ENCODE measurements around the gene CEP164. TPM values are rescaled to one million over a fixed set of nuclear protein-coding genes. Genes with fewer than 3 reads are reported as not detected.
A peak's percentile ranks its signal among the peaks of the same experiment; 100 is the strongest.

The CEP164 gene
- total RNA-seq, 1 donor from 2014 or later = 24.1 TPM

- no peak for DNase-seq (ENCODE audit: low read depth)
These were observed 93.4 kb downstream of the CEP164 start for GRCh38 chr11:117421041-117421440.

GRCh38 chr11:117421476-117421875, 93.8 kb downstream of the CEP164 start:
- DNase-seq (ENCODE audit: low read depth) = no peak

GRCh38 chr11:117423046-117423575, 95.5 kb downstream of the CEP164 start:
- no peak for DNase-seq (ENCODE audit: low read depth)

GRCh38 chr11:117424781-117425180, 97.1 kb downstream of the CEP164 start:
- DNase-seq (ENCODE audit: low read depth) = no peak

- DNase-seq (ENCODE audit: low read depth) = no peak
These were observed 98.1 kb downstream of the CEP164 start for GRCh38 chr11:117425679-117426296.

- DNase-seq (ENCODE audit: low read depth) = peak; percentile 38
These were observed 98.6 kb downstream of the CEP164 start for GRCh38 chr11:117426297-117426685.

- DNase-seq (ENCODE audit: low read depth) = no peak
These were observed 99.3 kb downstream of the CEP164 start for GRCh38 chr11:117426941-117427340.

- no peak for DNase-seq (ENCODE audit: low read depth)
These were observed 99.8 kb downstream of the CEP164 start for GRCh38 chr11:117427356-117427874.

- DNase-seq (ENCODE audit: low read depth) = no peak
These were observed 100.7 kb downstream of the CEP164 start for GRCh38 chr11:117428186-117428855.

- DNase-seq (ENCODE audit: low read depth) = no peak
These were observed 101.2 kb downstream of the CEP164 start for GRCh38 chr11:117428856-117429229.

- no peak for DNase-seq (ENCODE audit: low read depth)
These were observed 102.8 kb downstream of the CEP164 start for GRCh38 chr11:117430293-117430955.

- DNase-seq (ENCODE audit: low read depth) = no peak
These were observed 103.8 kb downstream of the CEP164 start for GRCh38 chr11:117431436-117431835.

GRCh38 chr11:117433717-117434116, 106.1 kb downstream of the CEP164 start:
- no peak for DNase-seq (ENCODE audit: low read depth)

- no peak for DNase-seq (ENCODE audit: low read depth)
These were observed 106.8 kb downstream of the CEP164 start for GRCh38 chr11:117434481-117434880.

GRCh38 chr11:117435326-117435725, 107.7 kb downstream of the CEP164 start:
- no peak for DNase-seq (ENCODE audit: low read depth)

- DNase-seq (ENCODE audit: low read depth) = no peak
These were observed 109.6 kb downstream of the CEP164 start for GRCh38 chr11:117437041-117437790.

- DNase-seq (ENCODE audit: low read depth) = no peak
These were observed 110.1 kb downstream of the CEP164 start for GRCh38 chr11:117437791-117438130.

GRCh38 chr11:117438371-117439000, 110.8 kb downstream of the CEP164 start:
- DNase-seq (ENCODE audit: low read depth) = no peak

- no peak for DNase-seq (ENCODE audit: low read depth)
These were observed 111.6 kb downstream of the CEP164 start for GRCh38 chr11:117439256-117439655.

- no peak for DNase-seq (ENCODE audit: low read depth)
These were observed 112.6 kb downstream of the CEP164 start for GRCh38 chr11:117440258-117440657.

GRCh38 chr11:117441146-117441975, 113.7 kb downstream of the CEP164 start:
- DNase-seq (ENCODE audit: low read depth) = no peak
